ENCODE data around the gene RAB14.
"Not testable (repeated sequence)": the region's sequence is repeated elsewhere in the genome, so short reads cannot be mapped to it uniquely, and the experiment has no call there.

Gene RAB14

DNA sequence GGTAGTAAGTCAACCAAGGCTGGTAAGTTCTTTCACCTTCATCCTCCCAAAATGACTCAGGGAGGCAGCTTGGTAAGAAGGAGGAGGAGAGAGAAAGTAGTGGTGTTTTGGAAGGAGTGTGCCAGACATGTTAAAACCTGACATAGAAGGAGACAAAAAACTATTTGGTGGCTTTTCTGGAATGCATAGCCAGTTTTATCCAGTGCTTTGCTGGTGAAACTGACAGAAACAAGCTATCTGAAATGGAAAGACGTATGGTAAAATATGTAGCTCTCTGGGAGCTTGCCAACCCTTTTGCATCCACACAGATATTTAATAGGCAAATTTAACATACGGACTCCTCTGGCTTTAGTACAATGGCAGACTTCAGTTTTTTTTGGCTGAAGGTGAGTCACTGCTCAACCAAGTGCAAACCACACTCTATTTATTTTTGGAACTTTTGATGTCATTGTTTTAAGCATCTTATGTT lies 45.4 kb downstream of the RAB14 start:
- DNase-seq (ENCODE audit: low read depth) = peak; percentile 56

DNA sequence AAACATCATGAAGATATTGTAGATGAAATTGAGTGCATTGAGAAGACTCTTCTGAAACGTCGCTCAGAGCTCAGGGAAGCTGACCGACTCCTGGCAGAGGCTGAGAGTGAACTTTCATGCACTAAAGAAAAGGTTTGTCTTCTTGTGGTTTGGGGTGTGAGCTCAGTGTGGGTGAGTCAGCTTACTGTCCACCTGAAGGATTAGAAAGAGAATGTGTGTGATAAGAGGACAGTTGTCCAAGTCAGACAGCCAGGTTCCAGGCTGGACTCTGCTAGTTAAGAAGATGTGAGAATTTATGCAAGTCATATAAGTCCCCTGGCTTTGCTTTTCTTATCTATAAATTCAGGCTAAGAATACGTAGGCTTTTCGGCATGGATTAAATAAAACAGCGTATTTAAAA lies 46.9 kb downstream of the RAB14 start:
- DNase-seq (ENCODE audit: low read depth) = no peak

DNA sequence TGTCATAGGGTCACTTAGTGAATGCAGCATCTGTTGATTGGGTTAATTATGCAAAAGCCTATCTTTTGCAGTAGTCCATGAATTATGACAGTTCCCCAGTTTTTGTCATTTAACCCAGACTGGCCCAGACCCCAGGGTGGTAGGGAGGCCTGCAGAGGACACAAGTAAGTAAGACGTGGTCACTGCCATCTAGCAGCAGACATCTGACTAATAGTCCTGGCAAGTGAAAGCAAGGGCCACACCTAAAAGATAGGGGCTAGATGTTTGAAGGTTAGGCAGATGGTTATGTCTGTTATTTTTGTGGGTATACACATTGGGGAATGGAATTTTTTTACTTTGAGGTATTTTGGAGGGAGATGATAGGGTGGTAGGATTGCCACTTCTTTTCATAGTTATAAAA lies 48.0 kb downstream of the RAB14 start:
- no peak for DNase-seq (ENCODE audit: low read depth)

DNA sequence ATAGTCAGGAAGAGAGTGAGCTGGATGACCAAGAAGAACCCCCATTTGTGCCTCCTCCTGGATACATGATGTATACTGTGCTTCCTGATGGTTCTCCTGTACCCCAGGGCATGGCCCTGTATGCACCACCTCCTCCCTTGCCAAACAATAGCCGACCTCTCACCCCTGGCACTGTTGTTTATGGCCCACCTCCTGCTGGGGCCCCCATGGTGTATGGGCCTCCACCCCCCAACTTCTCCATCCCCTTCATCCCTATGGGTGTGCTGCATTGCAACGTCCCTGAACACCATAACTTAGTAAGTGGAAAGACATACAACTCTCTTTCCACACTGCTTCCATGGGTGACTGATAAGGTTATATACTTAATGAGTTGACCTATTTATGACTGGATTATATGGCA lies 51.5 kb downstream of the RAB14 start:
- DNase-seq (ENCODE audit: low read depth) = no peak

DNA sequence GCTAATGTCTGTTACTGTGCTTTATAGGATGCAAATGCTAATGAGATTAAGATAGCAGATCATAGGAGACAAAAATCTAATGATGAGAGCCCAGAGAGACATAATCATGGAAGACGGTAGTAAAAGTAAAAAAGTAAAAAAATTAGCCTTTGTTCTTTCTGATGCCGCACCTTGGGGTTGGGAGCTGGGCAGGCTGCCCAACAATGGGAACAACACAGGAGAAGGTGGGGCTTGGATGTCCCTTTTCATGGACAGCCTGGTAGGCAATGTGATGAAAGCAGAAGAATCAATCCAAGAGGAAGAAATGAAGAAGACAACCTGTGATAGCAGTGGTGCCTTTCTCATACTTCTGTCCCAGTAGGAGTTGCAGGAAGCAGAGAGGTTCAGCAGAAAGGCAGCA lies 57.2 kb downstream of the RAB14 start:
- DNase-seq (ENCODE audit: low read depth) = no peak

DNA sequence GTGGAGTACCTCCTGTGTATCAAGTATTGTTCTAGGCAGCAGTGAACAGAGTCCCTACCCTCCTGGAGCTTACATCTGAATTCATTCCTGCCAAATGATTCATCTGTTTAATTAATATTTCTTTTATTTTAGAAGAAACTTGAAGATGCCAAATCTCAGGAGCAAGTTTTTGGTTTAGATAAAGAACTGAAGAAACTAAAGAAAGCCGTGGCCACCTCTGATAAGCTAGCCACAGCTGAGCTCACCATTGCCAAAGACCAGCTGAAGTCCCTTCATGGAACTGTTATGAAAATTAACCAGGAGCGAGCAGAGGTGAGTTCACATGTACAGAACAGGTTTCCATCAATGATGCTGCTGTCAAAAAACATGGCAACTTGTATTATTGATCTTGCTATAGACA lies 57.9 kb downstream of the RAB14 start:
- no peak for DNase-seq (ENCODE audit: low read depth)

DNA sequence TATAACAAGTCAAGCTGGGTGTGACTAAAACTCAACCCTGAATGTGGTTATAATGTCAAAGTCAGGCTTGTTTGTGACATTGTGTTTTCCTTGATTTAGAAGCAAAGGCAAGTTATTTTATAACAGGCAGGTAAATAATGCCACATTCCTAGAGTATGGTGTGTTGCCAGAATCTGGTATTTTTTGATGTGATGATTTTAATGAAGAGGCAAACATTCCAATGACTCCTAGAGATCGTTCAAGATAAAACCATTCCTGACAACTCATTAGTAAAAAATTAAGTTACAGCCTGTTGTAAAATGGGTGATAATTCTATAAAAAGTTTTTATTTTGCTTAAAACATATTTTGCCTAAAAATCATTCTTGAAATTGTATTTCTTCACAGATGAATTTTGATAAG lies 60.0 kb downstream of the RAB14 start:
- DNase-seq (ENCODE audit: low read depth) = no peak

DNA sequence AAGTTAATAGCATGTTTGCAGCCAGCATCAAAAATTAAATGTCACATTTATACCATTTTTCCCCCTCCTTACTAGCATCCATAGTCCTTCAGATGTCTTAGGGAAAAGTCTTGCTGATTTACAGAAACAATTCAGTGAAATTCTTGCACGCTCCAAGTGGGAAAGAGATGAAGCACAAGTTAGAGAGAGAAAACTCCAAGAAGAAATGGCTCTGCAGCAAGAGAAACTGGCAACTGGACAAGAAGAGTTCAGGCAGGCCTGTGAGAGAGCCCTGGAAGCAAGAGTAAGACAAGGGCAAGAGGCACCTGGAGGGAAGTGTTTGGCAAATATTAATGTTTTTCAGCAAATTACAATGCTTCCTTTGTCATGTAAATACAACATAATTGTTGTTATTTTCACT lies 60.4 kb downstream of the RAB14 start:
- no peak for DNase-seq (ENCODE audit: low read depth)

DNA sequence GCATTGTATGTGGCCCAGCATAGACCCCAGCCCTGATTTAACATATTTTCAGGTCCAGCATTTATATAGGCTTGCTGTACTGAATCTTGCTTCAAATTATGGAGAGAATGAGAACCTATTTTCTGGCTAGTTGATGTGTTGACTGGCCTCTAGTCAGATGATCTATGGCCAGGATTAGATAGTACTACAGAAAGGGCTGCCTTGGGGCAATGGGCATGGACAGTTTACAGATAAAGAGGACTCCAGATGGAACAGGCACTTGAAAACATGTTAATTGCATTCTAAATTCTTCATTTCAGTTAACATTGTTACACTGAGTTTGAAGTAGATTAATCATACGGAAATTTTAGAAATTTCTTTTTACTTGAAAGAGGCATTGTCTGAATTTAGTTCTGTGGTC lies 61.5 kb downstream of the RAB14 start:
- DNase-seq (ENCODE audit: low read depth) = no peak

DNA sequence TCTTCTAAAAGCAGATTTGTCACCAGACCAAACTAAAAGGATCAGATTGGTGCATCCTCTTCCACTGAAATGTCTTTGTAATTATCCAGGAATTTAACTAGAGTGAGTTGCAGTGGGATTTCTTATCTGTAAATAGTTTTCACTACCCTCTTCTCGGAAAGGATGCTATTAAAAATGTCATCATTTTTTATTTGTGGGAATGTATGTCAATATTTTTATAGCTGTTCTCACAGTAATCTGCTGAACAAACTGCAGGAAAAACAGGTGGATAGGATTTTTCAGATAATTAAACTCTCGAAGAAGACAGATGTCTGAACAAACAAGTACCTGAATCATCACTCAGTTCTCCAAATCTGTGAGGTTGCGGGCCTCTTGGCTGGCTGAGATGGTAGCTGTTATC lies 62.7 kb downstream of the RAB14 start:
- DNase-seq (ENCODE audit: low read depth) = no peak

DNA sequence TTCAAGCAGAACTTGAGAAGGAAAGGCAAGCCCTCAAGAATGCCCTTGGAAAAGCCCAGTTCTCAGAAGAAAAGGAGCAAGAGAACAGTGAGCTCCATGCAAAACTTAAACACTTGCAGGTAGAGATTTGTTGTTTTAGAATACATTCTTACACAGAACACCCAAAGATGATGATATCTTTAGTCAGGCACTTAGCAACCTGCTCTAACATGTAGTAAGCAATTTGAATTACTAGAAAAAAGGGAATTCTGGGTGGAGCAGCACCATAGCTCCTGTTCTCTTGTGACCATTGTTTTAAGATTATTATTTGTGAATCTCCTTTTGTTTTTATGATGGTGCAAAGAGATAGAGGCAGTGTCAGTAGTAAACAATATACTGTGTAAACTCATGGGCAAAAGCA lies 63.1 kb downstream of the RAB14 start:
- DNase-seq (ENCODE audit: low read depth) = no peak

DNA sequence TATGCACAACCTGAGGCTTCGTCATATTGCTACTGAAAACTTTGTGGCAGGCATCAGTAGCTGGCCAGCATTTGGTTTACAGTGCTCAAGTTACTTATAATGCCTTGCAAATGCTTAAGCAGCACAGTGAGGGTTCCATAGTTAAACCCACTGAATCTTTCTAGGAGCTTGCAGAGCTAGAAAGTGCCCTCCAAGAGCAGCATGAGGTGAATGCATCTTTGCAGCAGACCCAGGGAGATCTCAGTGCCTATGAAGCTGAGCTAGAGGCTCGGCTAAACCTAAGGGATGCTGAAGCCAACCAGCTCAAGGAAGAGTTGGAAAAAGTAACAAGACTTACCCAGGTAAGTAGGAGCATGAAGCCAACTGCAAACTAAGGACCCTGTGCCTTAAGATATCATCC lies 66.0 kb downstream of the RAB14 start:
- no peak for DNase-seq (ENCODE audit: low read depth)

DNA sequence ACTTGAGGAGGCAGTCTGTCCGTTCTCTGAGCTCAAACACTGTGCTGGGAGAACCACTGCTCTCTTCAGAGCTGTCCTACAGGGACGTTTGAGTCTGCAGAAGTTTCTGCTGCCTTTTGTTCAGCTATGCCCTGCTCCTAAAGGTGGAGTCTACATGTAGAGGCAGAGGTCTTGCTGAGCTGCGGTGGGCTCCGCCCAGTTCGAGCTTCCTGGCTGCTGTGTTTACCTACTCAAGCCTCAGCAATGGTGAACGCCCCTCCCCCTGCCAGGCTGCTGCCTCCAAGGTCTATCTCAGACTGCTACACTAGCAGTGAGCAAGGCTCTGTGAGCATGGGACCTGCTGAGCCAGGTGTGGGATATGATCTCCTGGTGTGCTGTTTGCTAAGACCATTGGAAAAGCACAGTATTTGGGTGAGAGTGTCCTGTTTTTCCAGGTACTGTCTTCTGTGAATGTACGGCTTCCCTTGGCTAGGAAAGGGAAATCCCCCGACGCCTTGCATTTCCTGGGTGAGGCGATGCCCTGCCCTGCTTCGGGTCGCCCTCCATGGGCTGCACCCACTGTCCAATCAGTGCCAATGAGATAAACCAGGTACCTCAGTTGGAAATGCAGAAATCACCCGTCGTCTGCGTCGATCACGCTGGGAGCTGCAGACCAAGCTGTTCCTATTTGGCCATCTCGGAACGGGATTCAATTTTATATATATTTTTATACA lies 68.4 kb downstream of the RAB14 start:
- DNase-seq (ENCODE audit: low read depth) = no peak

DNA sequence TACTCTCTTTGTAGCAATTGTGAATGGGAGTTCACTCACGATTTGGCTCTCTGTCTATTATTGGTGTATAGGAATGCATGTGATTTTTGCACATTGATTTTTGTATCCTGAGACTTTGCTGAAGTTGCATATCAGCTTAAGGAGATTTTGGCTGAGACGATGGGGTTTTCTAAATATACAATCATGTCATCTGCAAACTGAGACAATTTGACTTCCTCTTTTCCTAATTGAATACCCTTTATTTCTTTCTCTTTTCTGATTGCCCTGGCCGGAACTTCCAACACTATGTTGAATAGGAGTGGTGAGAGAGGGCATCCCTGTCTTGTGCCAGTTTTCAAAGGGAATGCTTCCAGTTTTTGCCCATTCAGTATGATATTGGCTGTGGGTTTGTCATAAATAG lies 72.3 kb downstream of the RAB14 start:
- DNase-seq (ENCODE audit: low read depth) = not testable (repeated sequence)

All from fibroblast of gingiva (primary cell).